Choroid plexus epithelial cell (primary cell): ENCODE data around the gene PRXL2B.
A peak's percentile ranks its signal among the peaks of the same experiment; 100 is the strongest.

ENCODE experiments used
- DNase-seq: peaks from one replicate; pipeline ENCODE4 v3.0.0-alpha.2; 2010; ENCODE audit warnings: low read depth
- H3K4me3 ChIP-seq: 2 replicates; pipeline ENCODE4 v1.5.1; 2011; ENCODE audit warnings: low read depth, mild to moderate bottlenecking, control low read depth, low read length, moderate library complexity
- TF ChIP-seq, protein P1 (sequence below): conservative IDR thresholded peaks from 2 replicates; pipeline ENCODE4 v1.5.1; 2011; ENCODE audit warnings: low read depth, mild to moderate bottlenecking, control low read depth, inconsistent platforms, low read length, moderate library complexity

Gene PRXL2B

GRCh38 chr1:2606881-2607621 is 20.5 kb downstream of the PRXL2B start:
- H3K4me3 ChIP-seq: no peak overlapping the region
- DNase-seq: no peak
- TF ChIP-seq, protein P1, sequence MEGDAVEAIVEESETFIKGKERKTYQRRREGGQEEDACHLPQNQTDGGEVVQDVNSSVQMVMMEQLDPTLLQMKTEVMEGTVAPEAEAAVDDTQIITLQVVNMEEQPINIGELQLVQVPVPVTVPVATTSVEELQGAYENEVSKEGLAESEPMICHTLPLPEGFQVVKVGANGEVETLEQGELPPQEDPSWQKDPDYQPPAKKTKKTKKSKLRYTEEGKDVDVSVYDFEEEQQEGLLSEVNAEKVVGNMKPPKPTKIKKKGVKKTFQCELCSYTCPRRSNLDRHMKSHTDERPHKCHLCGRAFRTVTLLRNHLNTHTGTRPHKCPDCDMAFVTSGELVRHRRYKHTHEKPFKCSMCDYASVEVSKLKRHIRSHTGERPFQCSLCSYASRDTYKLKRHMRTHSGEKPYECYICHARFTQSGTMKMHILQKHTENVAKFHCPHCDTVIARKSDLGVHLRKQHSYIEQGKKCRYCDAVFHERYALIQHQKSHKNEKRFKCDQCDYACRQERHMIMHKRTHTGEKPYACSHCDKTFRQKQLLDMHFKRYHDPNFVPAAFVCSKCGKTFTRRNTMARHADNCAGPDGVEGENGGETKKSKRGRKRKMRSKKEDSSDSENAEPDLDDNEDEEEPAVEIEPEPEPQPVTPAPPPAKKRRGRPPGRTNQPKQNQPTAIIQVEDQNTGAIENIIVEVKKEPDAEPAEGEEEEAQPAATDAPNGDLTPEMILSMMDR: no peak

DNA sequence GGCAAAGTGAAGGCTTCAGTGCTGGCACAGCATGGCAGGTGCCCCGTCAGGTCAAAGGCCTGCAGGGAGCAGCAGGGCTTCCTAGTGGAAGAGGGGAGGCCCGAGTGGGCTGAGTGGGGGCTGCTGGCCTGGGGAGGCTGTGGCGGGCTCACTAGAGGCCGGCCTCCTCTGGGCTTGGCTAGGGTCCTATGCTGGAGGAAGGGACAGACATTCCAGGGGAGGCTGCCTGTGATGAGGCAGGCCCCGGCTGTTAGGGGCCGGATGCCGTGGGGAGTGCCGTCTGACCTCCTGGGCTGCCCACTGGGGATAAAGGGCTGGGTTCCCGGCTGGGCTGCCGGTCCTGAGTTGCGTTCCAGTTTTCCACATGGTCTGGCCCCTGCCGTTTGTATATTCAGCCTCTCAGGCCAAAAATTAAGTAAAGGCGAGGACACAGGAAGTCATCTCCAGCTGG is 21.1 kb downstream of the PRXL2B start:
- TF ChIP-seq, protein P1: no peak
- no peak overlapping the region for H3K4me3 ChIP-seq
- DNase-seq: peak; percentile 5

GRCh38 chr1:2609319-2610035 is 22.9 kb downstream of the PRXL2B start:
- H3K4me3 ChIP-seq: no peak overlapping the region
- TF ChIP-seq, protein P1: no peak
- DNase-seq: no peak

GRCh38 chr1:2610036-2610959 is 23.7 kb downstream of the PRXL2B start:
- no peak overlapping the region for H3K4me3 ChIP-seq
- TF ChIP-seq, protein P1: no peak
- DNase-seq: no peak

DNA sequence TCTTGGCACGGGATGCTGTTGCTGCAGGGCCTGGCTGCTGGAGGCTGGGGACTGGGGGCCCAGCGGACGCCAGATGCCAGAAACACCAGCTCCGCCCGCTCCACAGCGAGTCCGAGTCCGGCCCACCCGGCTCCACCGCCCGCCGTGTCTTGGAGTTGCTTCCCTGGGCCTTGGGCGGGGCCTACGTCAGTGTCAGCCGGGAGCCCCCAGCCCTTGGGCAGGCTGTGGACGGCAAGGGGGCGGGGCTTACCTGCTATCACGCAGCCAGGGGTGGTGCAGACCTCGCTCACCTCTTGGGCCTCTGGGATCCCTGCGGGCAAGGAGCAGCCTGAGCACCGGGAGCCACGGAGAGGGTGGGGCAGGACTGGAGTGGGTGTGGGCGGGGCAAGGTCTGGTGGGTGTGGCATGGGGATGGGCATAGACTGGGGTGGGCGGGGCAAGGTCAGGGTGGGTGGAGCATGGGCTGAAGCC is 24.5 kb downstream of the PRXL2B start:
- peak; percentile 23 for DNase-seq
- peak overlapping the region; percentile 25 for H3K4me3 ChIP-seq
- TF ChIP-seq, protein P1: no peak

DNA sequence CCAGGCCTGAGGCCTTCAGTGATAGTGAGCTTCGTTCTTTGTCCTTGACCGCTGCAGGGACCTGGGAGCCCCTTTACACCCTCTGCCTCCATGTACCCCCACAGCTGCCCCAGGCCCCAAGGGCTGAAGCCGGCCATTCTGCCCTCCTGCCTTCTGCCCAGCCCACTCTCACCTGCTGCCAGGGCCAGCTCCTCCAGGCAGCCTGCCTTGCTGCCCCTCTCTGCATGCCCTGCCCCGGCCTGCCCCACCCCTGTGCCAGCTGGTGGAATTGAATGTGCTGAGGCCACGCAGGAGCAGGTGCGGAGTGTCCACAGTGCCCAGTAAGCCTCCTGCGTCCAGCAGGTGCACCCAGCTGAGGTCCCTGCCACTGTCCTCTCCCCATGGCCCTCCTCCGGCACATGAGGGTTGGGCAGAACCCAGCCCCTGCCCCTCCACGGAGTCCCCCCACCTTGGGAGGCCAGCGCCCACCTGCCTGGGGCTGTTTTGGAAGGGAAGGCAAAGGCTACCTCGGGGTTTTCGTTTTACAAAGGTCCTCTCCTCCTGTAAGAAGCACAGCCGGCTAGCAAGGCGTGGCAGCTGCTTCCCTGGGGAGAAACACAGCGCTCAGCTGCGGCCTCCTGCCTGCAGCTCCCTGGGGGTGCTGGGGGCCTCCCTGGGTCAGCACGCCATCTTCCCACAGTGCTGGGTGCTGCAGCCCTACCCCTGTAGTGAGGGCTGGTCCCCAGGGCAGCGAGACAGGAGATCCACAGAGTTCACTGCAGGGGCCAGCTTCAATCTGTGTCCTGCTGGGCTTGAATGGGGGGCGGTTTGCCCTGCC is 25.3 kb downstream of the PRXL2B start:
- H3K4me3 ChIP-seq: no peak overlapping the region
- TF ChIP-seq, protein P1: no peak
- no peak for DNase-seq
